GM12878 (cell line): ENCODE data around the gene GPR179. TPM values are rescaled to one million over a fixed set of nuclear protein-coding genes. Genes with fewer than 3 reads are reported as not detected.

ENCODE experiments used
- ATAC-seq: fragments of 200-7000 bp; cut with Tn5 transposase; 3 replicates; pipeline ENCODE4 v1.9.1; 2020; ENCODE audit warnings: mild to moderate bottlenecking, moderate library complexity
- BruUV-seq: library from RNA; stranded (reverse); fragments of 400-500 nt; replicated peaks from 2 replicates; lab custom pipeline; 2021; lab: Mats Ljungman, UMichigan
- CTCF ChIA-PET: fragments of 300-600 bp; sonication (Branson Sonifier 250); formaldehyde crosslinking; extraction: SDS; loops from one replicate; lab custom pipeline; 2021; ENCODE audit warnings: inconsistent platforms; lab: Yijun Ruan, JAX
- POLR2A ChIA-PET: fragments of 350-600 bp; formaldehyde crosslinking; extraction: SDS; loops from one replicate; lab custom pipeline; 2021; ENCODE audit warnings: inconsistent platforms; lab: Charles Lee
- RAD21 ChIA-PET: fragments of 300-600 bp; sonication (Branson Sonifier 250); formaldehyde crosslinking; loops from one replicate; lab custom pipeline; 2023; ENCODE audit warnings: antibody characterized with exemption; ENCODE audit not compliant: unreplicated experiment; lab: Charles Lee
- SMC1A ChIA-PET: fragments of 300-600 bp; sonication (Branson Sonifier 250); formaldehyde crosslinking; loops from one replicate; lab custom pipeline; 2023; ENCODE audit not compliant: unreplicated experiment, uncharacterized antibody; lab: Charles Lee
- DNase-seq: peaks from one replicate; pipeline ENCODE4 v3.0.0-alpha.2; 2011; ENCODE audit warnings: low read depth, low spot score
- FAIRE-seq: peaks from 3 replicates; lab custom pipeline; 2011; peaks lifted over from hg19 to GRCh38; lab: Jason Lieb, UNC
- H2AFZ ChIP-seq: 2 replicates; pipeline ENCODE4 v1.6.0; 2011; ENCODE audit warnings: low read depth, low read length, control low read depth; ENCODE audit not compliant: control insufficient read depth
- H3K27ac ChIP-seq: 2 replicates; pipeline ENCODE4 v1.5.1; 2011; ENCODE audit warnings: control low read depth; ENCODE audit not compliant: control insufficient read depth, insufficient read depth
- H3K27me3 ChIP-seq, 2 experiments: replicated peaks in 1 of 2; 2 replicates each; pipeline versions ENCODE4 v1.6.0 to v1.6.1; 2011; ENCODE audit warnings: low read length in 1 of 2; ENCODE audit not compliant: control insufficient read depth in 2 of 2, insufficient read depth in 2 of 2
- H3K36me3 ChIP-seq, 2 experiments: 2 replicates each; pipeline ENCODE4 v1.5.1; 2011; ENCODE audit warnings: low read length in 1 of 2; ENCODE audit not compliant: control insufficient read depth in 2 of 2, insufficient read depth in 2 of 2
- H3K4me1 ChIP-seq: 2 replicates; pipeline ENCODE4 v1.6.1; 2011; ENCODE audit warnings: mild to moderate bottlenecking, low read length, moderate library complexity, mixed read lengths; ENCODE audit not compliant: control insufficient read depth, insufficient read depth
- H3K4me2 ChIP-seq: 2 replicates; pipeline ENCODE4 v1.6.0; 2011; ENCODE audit warnings: control low read depth; ENCODE audit not compliant: control insufficient read depth, insufficient read depth
- H3K4me3 ChIP-seq: fragments of 200-600 bp; sonication (generic); 2 replicates; pipeline ENCODE4 v1.5.1; 2016
- H3K79me2 ChIP-seq: 2 replicates; pipeline ENCODE4 v1.6.0; 2011; ENCODE audit warnings: low read length; ENCODE audit not compliant: control insufficient read depth, insufficient read depth
- H3K9ac ChIP-seq: 2 replicates; pipeline ENCODE4 v1.8.0; 2011; ENCODE audit warnings: low read length, control low read depth, mixed read lengths; ENCODE audit not compliant: control insufficient read depth, insufficient read depth
- H3K9me3 ChIP-seq: replicated peaks from 3 replicates; pipeline ENCODE4 v1.5.1; 2011; ENCODE audit warnings: mild to moderate bottlenecking, low read length; ENCODE audit not compliant: control insufficient read depth, insufficient read depth
- H4K20me1 ChIP-seq: 2 replicates; pipeline ENCODE4 v1.6.0; 2011; ENCODE audit not compliant: control insufficient read depth, insufficient read depth
- CHD4 ChIP-seq: fragments of 200-600 bp; sonication (generic); IDR thresholded peaks from 2 replicates; pipeline ENCODE4 v1.6.1; 2016; ENCODE audit warnings: mild to moderate bottlenecking
- JUNB ChIP-seq: IDR thresholded peaks from 2 replicates; pipeline ENCODE4 v1.6.1; 2016; ENCODE audit warnings: antibody characterized with exemption, mild to moderate bottlenecking
- POLR2A ChIP-seq: IDR thresholded peaks from 2 replicates; pipeline ENCODE4 v1.6.1; 2011; ENCODE audit warnings: low read depth, mild to moderate bottlenecking, low read length
- ZNF217 ChIP-seq: fragments of 450-650 bp; IDR thresholded peaks from 2 replicates; pipeline ENCODE4 v1.6.1; 2017; ENCODE audit warnings: antibody characterized with exemption, mild to moderate bottlenecking
- WGBS: methylation state at CpG from one replicate; pipeline ENCODE4 v1.1.6; 2016; ENCODE audit warnings: low lambda C conversion rate; ENCODE audit not compliant: insufficient replicate concordance, insufficient coverage; ENCODE audit errors: missing lambda C conversion rate; 5-methylcytosine and 5-hydroxymethylcytosine counted together
- in situ Hi-C: fragments of 300-500 bp; cut with MboI; formaldehyde crosslinking; loops from 9 replicates; pipeline ENCODE4 v1.14.3; 2018; ENCODE audit warnings: mixed read lengths
- intact Hi-C: fragments of 100-400 bp; cut with micrococcal nuclease; formaldehyde crosslinking; loops from one replicate; pipeline ENCODE4 v1.14.2; 2022; ENCODE audit not compliant: unreplicated experiment
- polyA plus RNA-seq, 11 experiments: library from polyadenylated mRNA; depleted of rRNA in 4 of 11; unstranded in 6 of 11; stranded (reverse) in 5 of 11; fragments of >200 nt; fragmentation: Nextera tagmentation in 4 of 11; fragmentation: Illumina TruSeq in 1 of 11; extraction: Ambion mirVana in 4 of 11; extraction: Trizol in 1 of 11; gene quantifications; 1 replicate in 1 of 11; 2 replicates in 10 of 11; pipeline versions ENCODE4 v1.2.1 to v1.2.3, GENCODE V29; 2011 to 2016; ENCODE audit warnings: inconsistent platforms in 2 of 11, missing spikeins in 2 of 11, low read depth in 1 of 11
- total RNA-seq, 4 experiments: library from RNA; depleted of rRNA in 3 of 4; stranded (reverse); fragments of >200 nt in 3 of 4; fragmentation: Illumina TruSeq in 1 of 4; extraction: Trizol in 1 of 4; gene quantifications; 2 replicates each; pipeline versions ENCODE4 v1.2.1 to v1.2.3, GENCODE V29; 2013 to 2021
- TF ChIP-seq, protein P1 (sequence below): fragments of 450-650 bp; IDR thresholded peaks from 2 replicates; pipeline ENCODE4 v1.6.1; 2016; ENCODE audit warnings: mild to moderate bottlenecking
- TF ChIP-seq, protein P2 (sequence below): IDR thresholded peaks from 2 replicates; pipeline ENCODE4 v1.6.1; 2012; ENCODE audit warnings: low read depth, low read length, improper control_type of control experiment
- TF ChIP-seq, protein P3 (sequence below): IDR thresholded peaks from 2 replicates; pipeline ENCODE4 v1.6.1; 2012; ENCODE audit warnings: low read depth, low read length, improper control_type of control experiment

The GPR179 gene
- total and polyA plus RNA-seq, 10 of the 15 experiments (the other 5 are each of a cell fraction or from before 2014, with no cell fraction given): under 0.01 to 0.08 (median 0.01) TPM; not detected in 3

- no peak for FAIRE-seq
- WGBS: 97% methylated on average over 3 of the region's 3 CpGs
- TF ChIP-seq POLR2A (no peak), CHD4 (no peak), ZNF217 (no peak), JUNB (no peak)
- TF ChIP-seq, protein P1, sequence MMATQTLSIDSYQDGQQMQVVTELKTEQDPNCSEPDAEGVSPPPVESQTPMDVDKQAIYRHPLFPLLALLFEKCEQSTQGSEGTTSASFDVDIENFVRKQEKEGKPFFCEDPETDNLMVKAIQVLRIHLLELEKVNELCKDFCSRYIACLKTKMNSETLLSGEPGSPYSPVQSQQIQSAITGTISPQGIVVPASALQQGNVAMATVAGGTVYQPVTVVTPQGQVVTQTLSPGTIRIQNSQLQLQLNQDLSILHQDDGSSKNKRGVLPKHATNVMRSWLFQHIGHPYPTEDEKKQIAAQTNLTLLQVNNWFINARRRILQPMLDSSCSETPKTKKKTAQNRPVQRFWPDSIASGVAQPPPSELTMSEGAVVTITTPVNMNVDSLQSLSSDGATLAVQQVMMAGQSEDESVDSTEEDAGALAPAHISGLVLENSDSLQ: no peak
- TF ChIP-seq, protein P2, sequence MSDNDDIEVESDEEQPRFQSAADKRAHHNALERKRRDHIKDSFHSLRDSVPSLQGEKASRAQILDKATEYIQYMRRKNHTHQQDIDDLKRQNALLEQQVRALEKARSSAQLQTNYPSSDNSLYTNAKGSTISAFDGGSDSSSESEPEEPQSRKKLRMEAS: no peak
- TF ChIP-seq, protein P3, sequence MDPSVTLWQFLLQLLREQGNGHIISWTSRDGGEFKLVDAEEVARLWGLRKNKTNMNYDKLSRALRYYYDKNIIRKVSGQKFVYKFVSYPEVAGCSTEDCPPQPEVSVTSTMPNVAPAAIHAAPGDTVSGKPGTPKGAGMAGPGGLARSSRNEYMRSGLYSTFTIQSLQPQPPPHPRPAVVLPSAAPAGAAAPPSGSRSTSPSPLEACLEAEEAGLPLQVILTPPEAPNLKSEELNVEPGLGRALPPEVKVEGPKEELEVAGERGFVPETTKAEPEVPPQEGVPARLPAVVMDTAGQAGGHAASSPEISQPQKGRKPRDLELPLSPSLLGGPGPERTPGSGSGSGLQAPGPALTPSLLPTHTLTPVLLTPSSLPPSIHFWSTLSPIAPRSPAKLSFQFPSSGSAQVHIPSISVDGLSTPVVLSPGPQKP: no peak
- TF ChIP-seq, all 136 proteins: peak for 0
- no peak for DNase-seq
- no peaks in the 10 kb centered on the region for H3K27me3 ChIP-seq
- RAD21 ChIA-PET: interaction anchor here (1.6 kb wide), 1 partner anchor 28 kb away, joined by 3 read pairs; no protein-coding TSS in a partner anchor
- no peak overlapping the region for H3K4me3 ChIP-seq
- in situ Hi-C loops (no loop called here), intact Hi-C loops (no loop called here)
- peaks cover 5 to 11% of the 10 kb centered on the region in 2 experiments for H3K36me3 ChIP-seq
- BruUV-seq: no TSS peak
- CTCF ChIA-PET: interaction anchor here (0.9 to 4.5 kb wide), 6 partner anchors 8 to 90 kb away, joined by 3 to 36 read pairs (median 8); no protein-coding TSS in a partner anchor
- no peaks in the 10 kb centered on the region; the same call in 1 of the 2 replicates for H3K4me1 ChIP-seq
- SMC1A ChIA-PET: interaction anchor here (0.6 to 1.6 kb wide), 3 partner anchors 70 to 798 kb away, joined by 3 read pairs; no protein-coding TSS in a partner anchor
- no peaks in the 10 kb centered on the region; the same call in 2 of the 3 replicates for H3K9me3 ChIP-seq
- POLR2A ChIA-PET: interaction anchor here (0.7 to 1.0 kb wide), 2 partner anchors 14 to 30 kb away, joined by 4 to 5 read pairs; no protein-coding TSS in a partner anchor
- no peaks in the 10 kb centered on the region for H4K20me1 ChIP-seq
- no peak overlapping the region for H3K9ac ChIP-seq
- H3K4me2 ChIP-seq: no peak overlapping the region
- no peak for ATAC-seq
- H3K79me2 ChIP-seq: no peaks in the 10 kb centered on the region
- no peak overlapping the region for H3K27ac ChIP-seq
- H2AFZ ChIP-seq: no peak overlapping the region
Measured at GRCh38 chr17:38324141-38324697, 19.5 kb downstream of the GPR179 start.
